H1 (cell line): ENCODE data around the gene CCNK. TPM values are rescaled to one million over a fixed set of nuclear protein-coding genes. Genes with fewer than 3 reads are reported as not detected.

Source experiments
- CHD7 ChIP-seq: fragments of 300-600 bp; sonication (generic); IDR thresholded peaks from 2 replicates; pipeline ENCODE4 v1.7.1; 2012; ENCODE audit warnings: low read length, moderate library complexity, mild to moderate bottlenecking, inconsistent platforms; ENCODE audit not compliant: insufficient replicate concordance
- CREB1 ChIP-seq: IDR thresholded peaks from 2 replicates; pipeline ENCODE4 v1.6.1; 2012; ENCODE audit warnings: inconsistent platforms
- SIN3A ChIP-seq, 2 experiments: IDR thresholded peaks in 1 of 2; conservative IDR thresholded peaks in 1 of 2; 2 replicates each; pipeline ENCODE4 v1.6.1; 2011 to 2012; ENCODE audit warnings: low read length in 2 of 2, improper control_type of control experiment in 1 of 2, low read depth in 1 of 2, mild to moderate bottlenecking in 1 of 2
- TCF12 ChIP-seq: IDR thresholded peaks from 2 replicates; pipeline ENCODE4 v1.6.1; 2011; ENCODE audit warnings: low read depth, mild to moderate bottlenecking, low read length
- polyA plus RNA-seq, 7 experiments: library from polyadenylated mRNA; depleted of rRNA in 3 of 7; stranded (reverse) in 5 of 7; unstranded in 2 of 7; fragments of >200 nt in 5 of 7; fragments of 200-250 nt in 2 of 7; gene quantifications; 1 replicate in 5 of 7; 2 replicates in 1 of 7; 4 replicates in 1 of 7; pipeline versions ENCODE4 v1.2.1 to v1.2.3, GENCODE V29; 2011 to 2013; ENCODE audit warnings: missing spikeins in 2 of 7, mixed read lengths in 2 of 7
- total RNA-seq: library from RNA; stranded (reverse); fragmentation: NEBNext Ultra II Directional; extraction: Animal tissue kit (Norgen Biotek cat#: 25700); gene quantifications from 2 replicates; pipeline ENCODE4 v1.2.1, GENCODE V29; 2021

The CCNK gene
- total and polyA plus RNA-seq, 2 of the 8 experiments (the other 6 are each of a cell fraction or from before 2014, with no cell fraction given), result 10.7 to 82.7 TPM

GRCh38 chr14:99556134-99556791, 75.1 kb downstream of the CCNK start (continued):
- TF ChIP-seq CHD7 (no peak), CREB1 (no peak), TCF12 (no peak), SIN3A (conservative IDR thresholded peaks at IDR 0.05 in 1 of 2, IDR thresholded peaks at IDR 0.05 in 1 of 2; ENCODE audit: low read depth in 1 of 2, low read length in 2 of 2) (no peak)
